ENCODE measurements around the gene ATMIN.

DNA sequence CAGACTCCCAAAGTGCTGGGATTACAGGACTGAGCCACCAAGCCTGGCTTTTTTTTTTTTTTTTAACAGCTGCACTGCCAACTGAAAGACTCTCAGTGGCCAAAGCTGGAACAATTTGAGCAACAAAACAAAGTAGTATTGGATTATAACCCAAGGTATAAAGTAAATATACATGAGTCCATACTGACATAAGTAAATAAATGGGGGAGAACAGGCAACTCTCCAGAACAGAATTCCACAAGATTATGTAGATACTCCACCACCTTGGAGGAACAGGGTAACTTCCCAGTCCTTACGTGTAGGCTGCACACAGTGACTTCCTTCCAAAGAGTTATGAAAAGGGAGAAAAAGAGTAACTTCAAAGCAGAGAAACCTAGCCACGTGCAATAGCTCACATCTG, 44.7 kb upstream of the ATMIN start:
- TF ChIP-seq, protein P1, sequence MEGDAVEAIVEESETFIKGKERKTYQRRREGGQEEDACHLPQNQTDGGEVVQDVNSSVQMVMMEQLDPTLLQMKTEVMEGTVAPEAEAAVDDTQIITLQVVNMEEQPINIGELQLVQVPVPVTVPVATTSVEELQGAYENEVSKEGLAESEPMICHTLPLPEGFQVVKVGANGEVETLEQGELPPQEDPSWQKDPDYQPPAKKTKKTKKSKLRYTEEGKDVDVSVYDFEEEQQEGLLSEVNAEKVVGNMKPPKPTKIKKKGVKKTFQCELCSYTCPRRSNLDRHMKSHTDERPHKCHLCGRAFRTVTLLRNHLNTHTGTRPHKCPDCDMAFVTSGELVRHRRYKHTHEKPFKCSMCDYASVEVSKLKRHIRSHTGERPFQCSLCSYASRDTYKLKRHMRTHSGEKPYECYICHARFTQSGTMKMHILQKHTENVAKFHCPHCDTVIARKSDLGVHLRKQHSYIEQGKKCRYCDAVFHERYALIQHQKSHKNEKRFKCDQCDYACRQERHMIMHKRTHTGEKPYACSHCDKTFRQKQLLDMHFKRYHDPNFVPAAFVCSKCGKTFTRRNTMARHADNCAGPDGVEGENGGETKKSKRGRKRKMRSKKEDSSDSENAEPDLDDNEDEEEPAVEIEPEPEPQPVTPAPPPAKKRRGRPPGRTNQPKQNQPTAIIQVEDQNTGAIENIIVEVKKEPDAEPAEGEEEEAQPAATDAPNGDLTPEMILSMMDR (IDR thresholded peaks at IDR 0.05; ENCODE audit: low read length), result no peak
- TF ChIP-seq EZH2 (IDR thresholded peaks at IDR 0.05; ENCODE audit: borderline replicate concordance, low read length), result no peak

Data from OCI-LY1 (cell line).